NCI-H128 (cell line): ENCODE results near the gene NKX6-1.

Experiments
- DNase-seq: peaks from one replicate; lab custom pipeline; 2025; ENCODE audit not compliant: unreplicated experiment; lab: John Stamatoyannopoulos, UW

The NKX6-1 gene

GRCh38 chr4:84498935-84499623 lies at the start of gene NKX6-1:
TSS of gene NKX6-1 (minus strand) at chr4:84499292. CDS start at chr4:84498228, 1,064 bp downstream.
- peak; percentile 84 for DNase-seq

DNA sequence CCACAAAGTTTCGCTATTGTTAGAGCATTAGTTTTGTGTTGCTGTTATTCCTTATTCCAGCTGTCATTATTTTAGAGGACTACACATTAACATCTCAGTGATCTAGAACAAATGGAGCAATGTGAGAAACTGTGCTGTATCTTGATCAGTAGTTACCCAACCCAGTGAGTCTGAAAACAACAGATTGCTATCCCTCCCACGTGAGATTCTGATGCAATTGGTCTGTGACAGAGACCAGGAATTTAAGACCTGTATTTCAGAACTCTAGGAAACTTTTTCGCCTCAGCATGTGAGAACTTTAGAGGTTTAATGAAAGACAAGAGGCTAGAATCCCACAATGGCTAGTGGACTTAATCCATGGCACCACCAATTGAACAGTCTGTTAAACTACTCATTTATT lies 48.1 kb upstream of the NKX6-1 start:
- DNase-seq = no peak

GRCh38 chr4:84545093-84545492 lies 46.0 kb upstream of the NKX6-1 start:
- no peak for DNase-seq

DNA sequence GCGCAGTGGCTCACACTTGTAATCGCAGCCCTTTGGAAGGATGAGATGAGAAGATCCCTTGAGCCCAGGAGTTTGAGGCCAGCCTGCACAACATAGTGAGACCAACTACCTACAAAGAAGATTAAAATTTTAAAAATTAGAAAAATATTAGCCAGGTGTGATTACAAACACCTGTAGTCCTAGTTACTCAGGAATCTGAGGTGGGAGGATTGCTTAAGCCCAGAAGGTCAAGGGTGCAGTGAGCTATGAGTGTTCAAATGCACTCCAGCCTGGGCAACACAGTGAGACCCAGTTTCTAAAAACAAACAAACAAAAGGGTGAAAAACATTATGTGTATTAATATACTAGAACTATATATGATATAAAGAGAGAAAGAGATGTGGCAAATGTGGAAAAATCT lies 36.8 kb upstream of the NKX6-1 start:
- DNase-seq = no peak

DNA sequence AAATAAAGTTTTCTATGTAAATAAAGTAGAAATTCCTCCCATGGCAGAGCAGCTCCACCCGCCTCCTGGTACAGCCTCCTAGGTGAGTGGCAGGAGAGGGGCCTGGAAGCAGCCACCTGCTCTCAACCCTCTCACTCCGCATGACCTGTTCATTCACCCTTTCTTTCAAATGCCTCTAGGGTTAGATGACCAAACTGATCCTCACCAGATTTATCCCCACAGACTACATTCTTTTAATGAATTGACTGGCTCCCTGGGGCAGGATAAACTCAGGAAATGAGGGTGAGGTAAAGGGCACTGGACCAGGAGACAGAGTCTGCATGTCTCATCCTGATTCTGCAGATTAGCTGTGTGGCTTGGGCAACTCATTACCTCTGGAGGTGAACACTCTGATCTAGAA lies 32.6 kb upstream of the NKX6-1 start:
- DNase-seq = no peak

GRCh38 chr4:84530871-84531270 lies 31.8 kb upstream of the NKX6-1 start:
- DNase-seq = no peak

DNA sequence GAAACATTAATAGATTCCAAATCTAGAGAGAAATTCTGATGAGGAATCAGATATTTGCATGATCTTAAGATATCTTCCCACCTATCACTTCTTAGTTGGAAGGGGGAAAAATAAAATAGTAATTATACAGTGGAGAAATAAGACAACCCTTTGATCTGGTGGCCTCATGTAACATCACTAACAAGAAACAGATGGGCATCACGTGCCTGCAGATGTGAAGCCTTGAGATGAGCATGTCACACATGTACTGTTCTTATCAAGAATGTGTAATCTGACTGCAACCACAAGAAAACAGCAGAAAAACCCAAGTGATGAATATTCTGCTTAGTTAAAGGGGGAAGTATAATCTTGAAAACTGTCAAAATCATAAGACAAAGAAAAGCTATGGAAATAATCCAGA lies 31.4 kb upstream of the NKX6-1 start:
- DNase-seq = no peak

DNA sequence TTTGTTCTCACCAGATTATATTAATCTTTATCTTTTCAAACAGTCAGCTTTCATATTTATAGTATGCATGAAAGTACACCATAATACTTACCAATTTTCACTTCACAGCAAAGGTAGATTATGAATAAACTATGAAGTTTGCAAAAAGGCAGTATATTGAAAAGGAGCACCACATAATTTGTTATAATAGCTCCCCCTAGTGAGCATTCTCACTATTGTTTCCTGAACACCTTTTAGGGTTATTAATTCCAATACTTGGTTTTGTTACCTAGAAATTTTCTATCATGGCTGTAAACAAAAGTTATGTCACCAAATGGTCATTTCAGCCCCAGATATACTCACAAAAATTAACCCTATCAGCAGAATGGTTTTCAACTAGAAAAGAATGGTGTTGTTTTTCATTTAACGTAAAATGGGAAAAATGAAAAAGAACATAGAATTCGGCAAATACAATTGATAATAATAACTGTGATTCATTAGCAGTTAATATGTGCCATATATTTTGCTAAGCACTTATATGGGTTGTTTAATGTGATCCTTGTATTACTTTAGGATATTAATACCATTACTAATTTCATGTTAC lies 30.2 kb upstream of the NKX6-1 start:
- no peak for DNase-seq

GRCh38 chr4:84527391-84527790 lies 28.3 kb upstream of the NKX6-1 start:
- no peak for DNase-seq

- DNase-seq = no peak
These were observed 16.0 kb upstream of the NKX6-1 start for GRCh38 chr4:84515075-84515474.

GRCh38 chr4:84512277-84512676 lies 13.2 kb upstream of the NKX6-1 start:
- no peak for DNase-seq

DNA sequence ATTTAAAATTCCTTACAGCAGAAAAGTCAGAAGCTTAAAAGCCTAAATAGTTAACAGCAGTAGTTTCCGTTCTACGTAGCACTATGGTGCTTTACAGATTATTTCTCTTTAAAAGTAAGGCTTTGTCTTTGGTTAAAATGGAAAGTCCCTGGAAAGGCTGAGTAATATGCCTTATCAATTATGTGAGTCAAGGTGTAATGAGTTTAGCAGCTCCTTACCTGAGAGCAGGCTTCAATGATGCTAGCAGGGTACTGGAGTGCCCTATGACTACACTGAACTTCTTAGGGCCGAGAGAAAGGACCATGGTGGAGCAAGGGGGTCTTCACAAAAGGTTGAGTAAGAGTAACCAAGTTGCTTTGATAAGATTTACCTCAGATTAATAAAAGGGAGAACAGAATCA lies 12.6 kb upstream of the NKX6-1 start:
- no peak for DNase-seq

- no peak for DNase-seq
These were observed 8.8 kb upstream of the NKX6-1 start for GRCh38 chr4:84507941-84508340.

DNA sequence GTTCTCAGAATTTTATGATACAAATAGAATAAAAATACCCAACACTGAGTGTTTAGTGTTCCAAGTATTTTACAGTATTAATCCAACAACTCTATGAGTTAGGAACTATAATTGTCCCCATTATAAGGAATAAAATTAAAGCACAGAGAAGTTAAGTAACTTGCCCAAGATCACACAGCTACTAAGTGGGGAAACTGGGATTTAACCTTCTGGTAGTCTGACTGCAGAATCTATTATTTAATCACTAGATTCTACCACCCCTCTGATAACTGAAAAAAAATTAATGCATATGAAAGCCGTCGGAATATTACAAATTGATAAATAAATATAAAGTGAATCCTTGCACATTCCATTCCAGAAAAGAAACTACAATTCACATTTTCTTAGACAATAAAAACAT lies 5.7 kb upstream of the NKX6-1 start:
- DNase-seq = no peak

GRCh38 chr4:84503495-84504437 lies 4.7 kb upstream of the NKX6-1 start:
- DNase-seq = peak; percentile 32

- no peak for DNase-seq
These were observed 3.9 kb upstream of the NKX6-1 start for GRCh38 chr4:84502955-84503373.

DNA sequence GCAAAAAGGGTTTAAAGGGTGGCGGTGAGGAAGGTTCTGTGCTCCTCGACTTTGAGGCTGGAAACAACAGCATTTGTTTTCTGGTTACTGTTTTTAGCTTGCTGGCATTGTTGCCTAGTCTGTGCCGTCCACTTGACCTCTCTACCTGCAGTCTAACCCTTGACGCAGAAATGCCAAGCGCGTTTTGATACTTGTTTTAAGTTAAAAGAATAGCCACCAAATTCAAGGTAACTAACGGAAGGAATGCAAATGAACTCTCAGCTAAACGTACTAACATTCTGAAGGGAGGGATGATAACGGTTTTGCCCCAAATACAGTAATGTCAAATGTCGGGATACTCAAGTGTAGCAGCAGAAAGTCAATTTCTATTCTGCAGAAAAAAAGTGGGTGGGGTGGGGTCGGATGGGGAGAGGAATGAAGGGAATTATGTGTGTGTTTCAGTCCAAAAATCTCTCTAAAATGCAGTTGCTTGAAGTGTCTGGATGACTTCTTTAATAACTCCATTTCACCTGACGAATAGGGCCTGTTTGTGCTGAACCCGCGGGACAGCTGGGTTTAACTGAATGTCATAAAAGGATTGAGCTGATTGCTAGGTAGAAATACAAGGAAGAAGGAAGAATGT lies 3.4 kb upstream of the NKX6-1 start:
- DNase-seq = no peak

DNA sequence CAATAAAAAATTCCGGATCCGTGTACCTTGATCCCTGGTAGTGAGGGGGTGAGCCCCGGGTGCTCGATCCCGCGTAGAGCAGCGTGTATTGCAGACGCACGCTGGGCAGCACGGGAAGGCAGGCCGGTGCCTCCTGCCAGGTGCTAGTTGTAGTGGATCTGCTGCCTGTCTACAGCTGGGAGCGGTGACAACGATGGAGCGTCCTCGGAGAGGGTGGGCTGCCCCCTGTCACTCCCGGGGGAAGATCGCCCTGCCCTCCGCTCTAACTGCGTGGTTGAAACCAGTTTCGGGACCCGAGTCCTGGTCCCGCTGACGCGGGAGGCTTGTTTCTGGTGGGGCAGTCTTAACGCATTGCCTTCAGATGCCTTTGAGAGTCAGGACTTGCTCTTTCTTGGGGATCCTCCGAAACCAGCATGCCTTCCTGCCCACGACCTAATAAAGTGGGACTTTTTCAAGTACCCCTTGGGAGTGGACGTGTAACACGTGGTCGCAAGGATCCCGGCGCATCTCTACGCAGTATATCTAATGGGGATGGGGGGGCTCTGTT lies 2.7 kb upstream of the NKX6-1 start:
- no peak for DNase-seq

DNA sequence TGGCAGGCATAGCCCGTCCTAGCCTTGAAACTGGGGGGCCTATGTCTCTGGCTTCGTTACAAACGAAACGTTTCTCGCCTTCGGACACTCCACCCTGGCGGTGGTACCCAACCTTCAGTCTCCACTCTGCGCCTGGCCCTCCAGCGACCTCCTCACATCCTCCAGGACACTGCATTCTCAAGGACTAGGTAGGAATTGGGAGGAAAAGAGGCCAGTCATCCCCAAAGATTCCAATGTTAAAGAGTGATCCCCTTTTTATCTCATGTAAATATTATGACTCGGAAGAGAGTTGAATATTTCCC lies 2.1 kb upstream of the NKX6-1 start:
- no peak for DNase-seq

- no peak for DNase-seq
These were observed 1.5 kb upstream of the NKX6-1 start for GRCh38 chr4:84500386-84501201.

DNA sequence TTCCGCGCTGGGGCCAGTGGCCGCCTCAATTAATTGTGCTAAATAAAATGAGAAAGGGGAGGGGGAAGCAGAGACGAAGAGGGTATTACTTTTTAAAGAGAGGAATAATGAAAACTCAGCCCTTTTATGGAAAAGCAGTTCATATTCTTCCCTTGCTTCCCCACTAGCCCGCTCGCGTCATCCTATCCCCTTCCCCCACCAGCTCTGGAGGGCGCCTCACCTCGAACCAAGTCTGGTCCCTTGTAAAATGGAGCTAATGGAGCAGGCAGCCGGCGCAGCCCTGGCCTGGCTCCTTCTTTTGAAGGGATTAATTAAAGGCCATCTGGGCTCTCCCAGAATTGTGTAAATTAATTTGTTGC lies 511 bp upstream of the NKX6-1 start:
- DNase-seq = no peak
